ENCODE results near the gene FCER1A.

- TF ChIP-seq REST (IDR thresholded peaks at IDR 0.05; ENCODE audit: unreplicated experiment) (no peak), CTCF (conservative IDR thresholded peaks at IDR 0.05; ENCODE audit: low read depth in 2 of 2) (no peak), JUNB (IDR thresholded peaks at IDR 0.05; ENCODE audit: unreplicated experiment) (no peak), POLR2AphosphoS5 (IDR thresholded peaks at IDR 0.05; ENCODE audit: low read depth) (no peak), EZH2 (IDR thresholded peaks at IDR 0.05; ENCODE audit: low read depth, unreplicated experiment) (no peak), NANOG (IDR thresholded peaks at IDR 0.05; ENCODE audit: borderline replicate concordance) (no peak), EZH2phosphoT487 (IDR thresholded peaks at IDR 0.05; ENCODE audit: unreplicated experiment) (no peak), ZNF331 (CRISPR knock-in tag; IDR thresholded peaks at IDR 0.05; ENCODE audit: low read depth) (no peak), CREB1 (CRISPR knock-in tag; IDR thresholded peaks at IDR 0.05; ENCODE audit: low read depth) (no peak), ZNF462 (CRISPR knock-in tag; IDR thresholded peaks at IDR 0.05) (no peak)
Observed at GRCh38 chr1:159307346-159308020, 5.3 kb downstream of the FCER1A start.
